Uterus (tissue), 2 donors: ENCODE data around the gene SSNA1.
"Not testable (repeated sequence)": the region's sequence is repeated elsewhere in the genome, so short reads cannot be mapped to it uniquely, and the experiment has no call there.

Experiments used
- CTCF ChIP-seq, 4 experiments: fragments of 200-600 bp in 2 of 4; fragments of 450-650 bp in 2 of 4; sonication (generic) in 2 of 4; IDR thresholded peaks; one replicate each; pipeline ENCODE4 v1.5.1; 2016 to 2019; ENCODE audit warnings: antibody characterized with exemption in 4 of 4, mild to moderate bottlenecking in 2 of 4, moderate library complexity in 1 of 4
- POLR2A ChIP-seq, 2 donors: fragments of 450-650 bp; IDR thresholded peaks; one replicate each; pipeline ENCODE4 v1.6.1; 2016; ENCODE audit warnings: antibody characterized with exemption in 2 of 2, mild to moderate bottlenecking in 1 of 2, moderate library complexity in 1 of 2

- not testable (repeated sequence) for TF ChIP-seq POLR2A, CTCF (IDR thresholded peaks at IDR 0.05)
These were observed 51.2 kb downstream of the SSNA1 start for GRCh38 chr9:137239541-137240200.
